Keratinocyte (primary cell): Measurements from ENCODE around the gene OBI1. TPM values are rescaled to one million over a fixed set of nuclear protein-coding genes. Genes with fewer than 3 reads are reported as not detected.
A peak's percentile ranks its signal among the peaks of the same experiment; 100 is the strongest.

Source experiments
- DNase-seq: peaks from one replicate; pipeline ENCODE4 v3.0.0-alpha.2; 2011; ENCODE audit warnings: low read depth, missing footprints, low spot score
- FAIRE-seq: peaks from 2 replicates; lab custom pipeline; 2011; peaks lifted over from hg19 to GRCh38; lab: Jason Lieb, UNC
- H2AFZ ChIP-seq: 2 replicates; pipeline ENCODE4 v1.6.0; 2012; ENCODE audit warnings: low read length, control low read depth, inconsistent platforms; ENCODE audit not compliant: control insufficient read depth
- H3K27ac ChIP-seq: 2 replicates; pipeline ENCODE4 v1.5.1; 2011; ENCODE audit warnings: low read length; ENCODE audit not compliant: control insufficient read depth, insufficient read depth
- H3K27me3 ChIP-seq: 3 replicates; pipeline ENCODE4 v1.6.0; 2011; ENCODE audit warnings: low read length; ENCODE audit not compliant: control insufficient read depth, insufficient read depth; ENCODE audit errors: extremely low read depth
- H3K36me3 ChIP-seq, 2 experiments: 2 replicates in 1 of 2; 3 replicates in 1 of 2; pipeline ENCODE4 v1.5.1; 2011; ENCODE audit warnings: low read length in 2 of 2, mild to moderate bottlenecking in 1 of 2; ENCODE audit not compliant: control insufficient read depth in 2 of 2, insufficient read depth in 2 of 2; ENCODE audit errors: extremely low read depth in 1 of 2
- H3K4me1 ChIP-seq: 3 replicates; pipeline ENCODE4 v1.5.1; 2011; ENCODE audit warnings: low read length; ENCODE audit not compliant: control insufficient read depth, insufficient read depth; ENCODE audit errors: extremely low read depth
- H3K4me2 ChIP-seq: 3 replicates; pipeline ENCODE4 v1.6.0; 2011; ENCODE audit warnings: low read depth, low read length; ENCODE audit not compliant: control insufficient read depth, insufficient read depth; ENCODE audit errors: extremely low read depth
- H3K4me3 ChIP-seq, 3 experiments: fragments of 200-600 bp in 1 of 3; sonication (generic) in 1 of 3; 2 replicates in 2 of 3; 3 replicates in 1 of 3; pipeline ENCODE4 v1.5.1; 2011 to 2016; ENCODE audit warnings: low read length in 3 of 3, mild to moderate bottlenecking in 3 of 3, control low read depth in 2 of 3, inconsistent platforms in 1 of 3, low read depth in 1 of 3, mixed read lengths in 1 of 3, mixed run types in 1 of 3, moderate library complexity in 1 of 3; ENCODE audit not compliant: control insufficient read depth in 2 of 3, insufficient read depth in 2 of 3; ENCODE audit errors: extremely low read depth in 1 of 3
- H3K79me2 ChIP-seq: 2 replicates; pipeline ENCODE4 v1.6.0; 2012; ENCODE audit warnings: low read length; ENCODE audit not compliant: control insufficient read depth, insufficient read depth
- H3K9ac ChIP-seq: 3 replicates; pipeline ENCODE4 v1.6.0; 2011; ENCODE audit warnings: low read length; ENCODE audit not compliant: control insufficient read depth, insufficient read depth; ENCODE audit errors: extremely low read depth
- H3K9me1 ChIP-seq: 3 replicates; pipeline ENCODE4 v1.6.0; 2011; ENCODE audit warnings: low read length; ENCODE audit not compliant: control insufficient read depth, insufficient read depth; ENCODE audit errors: extremely low read depth
- H3K9me3 ChIP-seq: 2 replicates; pipeline ENCODE4 v1.5.1; 2012; ENCODE audit warnings: low read depth, low read length; ENCODE audit not compliant: control insufficient read depth
- H4K20me1 ChIP-seq: 3 replicates; pipeline ENCODE4 v1.6.0; 2011; ENCODE audit warnings: low read length; ENCODE audit not compliant: control insufficient read depth, insufficient read depth; ENCODE audit errors: extremely low read depth
- EZH2 ChIP-seq: IDR thresholded peaks from one replicate; pipeline ENCODE4 v1.6.1; 2012; ENCODE audit warnings: inconsistent platforms, mild to moderate bottlenecking, low read length, moderate library complexity
- dilution Hi-C: fragments of 300-500 bp; cut with MboI; formaldehyde crosslinking; loops from one replicate; pipeline ENCODE4 v1.7.0; 2020; ENCODE audit warnings: low sequenced_read_pairs; ENCODE audit not compliant: extremely low pct_ligation_motif_present
- polyA plus RNA-seq, 5 experiments: library from polyadenylated mRNA; depleted of rRNA in 3 of 5; stranded (reverse) in 3 of 5; stranded (forward) in 1 of 5; unstranded in 1 of 5; fragments of >200 nt; gene quantifications; 1 replicate in 1 of 5; 2 replicates in 3 of 5; 3 replicates in 1 of 5; pipeline versions ENCODE4 v1.2.1 to v1.2.3, GENCODE V29; 2011 to 2012; ENCODE audit warnings: missing spikeins in 2 of 5, low read depth in 1 of 5, low replicate concordance in 1 of 5
- TF ChIP-seq, protein P1 (sequence below), 3 experiments: IDR thresholded peaks in 1 of 3; conservative IDR thresholded peaks in 1 of 3; optimal IDR thresholded peaks in 1 of 3; 2 replicates in 2 of 3; 3 replicates in 1 of 3; pipeline versions ENCODE3 to v1.5.1; 2011; ENCODE audit warnings: low read length in 3 of 3, mild to moderate bottlenecking in 3 of 3, moderate library complexity in 2 of 3, control low read depth in 1 of 3, inconsistent platforms in 1 of 3; ENCODE audit not compliant: insufficient read depth in 2 of 3; ENCODE audit errors: extremely low read depth in 1 of 3

Gene OBI1
- polyA plus RNA-seq, 1 donor (not counting 4 experiments of a cell fraction or from before 2014, with no cell fraction given): 14.4 TPM

DNA sequence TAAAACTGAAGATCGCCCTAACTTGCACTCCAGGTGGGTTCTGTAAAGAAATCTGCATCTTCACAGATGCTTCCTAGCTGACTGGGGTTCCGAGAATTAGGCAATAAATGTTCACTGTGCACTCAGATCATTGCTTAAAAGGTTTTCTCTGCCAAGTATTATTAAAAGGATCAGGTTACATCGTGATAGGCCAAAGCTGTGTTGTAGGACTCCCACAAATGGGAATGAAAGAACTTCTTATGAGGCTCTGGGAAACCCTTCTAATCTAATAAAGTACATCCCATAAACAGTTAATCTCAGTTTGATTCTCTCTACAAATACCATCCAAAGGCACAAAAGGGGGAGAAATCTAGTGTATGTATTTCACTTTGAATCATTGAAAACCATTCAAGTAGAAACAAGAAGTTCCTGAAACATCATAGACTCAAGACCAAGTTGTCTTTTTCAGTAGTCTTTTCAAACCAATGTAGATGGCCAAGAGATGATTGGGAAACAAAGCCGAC, 48.5 kb downstream of the OBI1 start:
- FAIRE-seq (no peak), DNase-seq (no peak)
- dilution Hi-C loops: no loop called here

DNA sequence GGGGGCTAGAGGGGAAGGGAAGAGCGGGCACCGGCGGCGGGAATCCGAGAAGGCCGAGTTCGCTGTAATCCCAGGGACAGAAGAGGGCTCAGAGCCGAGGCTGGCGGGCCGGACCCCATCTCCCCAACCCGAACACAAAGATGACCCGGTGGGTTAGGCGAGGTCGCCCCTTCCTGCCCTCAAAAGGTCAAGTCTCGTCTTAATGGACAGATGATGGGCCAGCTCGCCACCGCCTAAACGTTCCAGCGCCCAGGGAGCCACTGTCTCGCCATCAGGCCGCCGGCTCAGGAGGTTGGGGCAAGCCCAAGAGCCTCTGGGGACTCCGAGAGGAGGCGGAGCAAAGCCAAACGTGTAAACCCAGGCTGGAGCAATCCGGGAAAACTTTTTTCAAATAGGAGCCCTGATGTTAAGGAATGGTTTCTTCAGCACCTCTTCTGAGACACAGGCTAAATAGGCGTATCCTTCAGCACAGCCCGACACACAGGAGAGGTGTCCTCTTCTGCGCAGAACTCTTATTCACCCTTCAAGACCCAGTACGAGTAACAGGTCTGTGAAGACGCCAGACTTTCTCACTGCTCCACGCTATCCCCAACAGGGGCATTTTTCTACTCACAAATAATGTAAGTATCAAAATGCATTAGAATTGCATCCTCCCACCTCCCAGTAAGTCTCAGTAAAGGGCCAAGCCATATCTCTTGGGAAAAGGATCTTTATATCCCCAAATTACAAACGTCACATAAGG, 49.3 kb downstream of the OBI1 start:
- dilution Hi-C loops: no loop called here
- H3K36me3 ChIP-seq: no peaks in the 10 kb centered on the region
- peak overlapping the region; percentile 37 to 68 (median 57) for H3K4me3 ChIP-seq
- peak overlapping the region; percentile 85 for H3K4me2 ChIP-seq
- no peaks in the 10 kb centered on the region for H3K9me3 ChIP-seq
- H4K20me1 ChIP-seq: no peaks in the 10 kb centered on the region
- TF ChIP-seq, protein P1, sequence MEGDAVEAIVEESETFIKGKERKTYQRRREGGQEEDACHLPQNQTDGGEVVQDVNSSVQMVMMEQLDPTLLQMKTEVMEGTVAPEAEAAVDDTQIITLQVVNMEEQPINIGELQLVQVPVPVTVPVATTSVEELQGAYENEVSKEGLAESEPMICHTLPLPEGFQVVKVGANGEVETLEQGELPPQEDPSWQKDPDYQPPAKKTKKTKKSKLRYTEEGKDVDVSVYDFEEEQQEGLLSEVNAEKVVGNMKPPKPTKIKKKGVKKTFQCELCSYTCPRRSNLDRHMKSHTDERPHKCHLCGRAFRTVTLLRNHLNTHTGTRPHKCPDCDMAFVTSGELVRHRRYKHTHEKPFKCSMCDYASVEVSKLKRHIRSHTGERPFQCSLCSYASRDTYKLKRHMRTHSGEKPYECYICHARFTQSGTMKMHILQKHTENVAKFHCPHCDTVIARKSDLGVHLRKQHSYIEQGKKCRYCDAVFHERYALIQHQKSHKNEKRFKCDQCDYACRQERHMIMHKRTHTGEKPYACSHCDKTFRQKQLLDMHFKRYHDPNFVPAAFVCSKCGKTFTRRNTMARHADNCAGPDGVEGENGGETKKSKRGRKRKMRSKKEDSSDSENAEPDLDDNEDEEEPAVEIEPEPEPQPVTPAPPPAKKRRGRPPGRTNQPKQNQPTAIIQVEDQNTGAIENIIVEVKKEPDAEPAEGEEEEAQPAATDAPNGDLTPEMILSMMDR (optimal IDR thresholded peaks at IDR 0.05 in 1 of 3, IDR thresholded peaks at IDR 0.05 in 1 of 3, conservative IDR thresholded peaks at IDR 0.05 in 1 of 3; ENCODE audit: extremely low read depth in 1 of 3, insufficient read depth in 2 of 3, low read length in 3 of 3): no peak
- TF ChIP-seq EZH2: peak; percentile 84
- H2AFZ ChIP-seq: peak overlapping the region; percentile 39
- no peaks in the 10 kb centered on the region for H3K9me1 ChIP-seq
- H3K4me1 ChIP-seq: peaks cover 8% of the 10 kb centered on the region
- peaks cover 65% of the 10 kb centered on the region for H3K27me3 ChIP-seq
- DNase-seq (no peak), FAIRE-seq (no peak)
- H3K27ac ChIP-seq: no peak overlapping the region
- no peak overlapping the region for H3K9ac ChIP-seq
- H3K79me2 ChIP-seq: no peaks in the 10 kb centered on the region

More for the DNA sequence above, 48.5 kb downstream of the OBI1 start:
- Histone ChIP-seq H3K4me2 (no peak overlapping the region), H3K27me3 (peaks cover 57% of the 10 kb centered on the region), H3K4me3 (no peak overlapping the region), H3K27ac (no peak overlapping the region), H3K9me1 (no peaks in the 10 kb centered on the region), H3K9ac (no peak overlapping the region), H3K79me2 (no peaks in the 10 kb centered on the region), H2AFZ (no peak overlapping the region), H4K20me1 (no peaks in the 10 kb centered on the region), H3K9me3 (no peaks in the 10 kb centered on the region), H3K4me1 (peaks cover 8% of the 10 kb centered on the region), H3K36me3 (no peaks in the 10 kb centered on the region)
- TF ChIP-seq, protein P1 (optimal IDR thresholded peaks at IDR 0.05 in 1 of 3, IDR thresholded peaks at IDR 0.05 in 1 of 3, conservative IDR thresholded peaks at IDR 0.05 in 1 of 3; ENCODE audit: extremely low read depth in 1 of 3, insufficient read depth in 2 of 3, low read length in 3 of 3): no peak
- no peak for TF ChIP-seq EZH2
